WTC11 (cell line): ENCODE results near the gene MPV17L. TPM values are rescaled to one million over a fixed set of nuclear protein-coding genes. Genes with fewer than 3 reads are reported as not detected.
"Not testable (repeated sequence)": the region's sequence is repeated elsewhere in the genome, so short reads cannot be mapped to it uniquely, and the experiment has no call there.

Source experiments
- ATAC-seq: fragments of 200-7000 bp; cut with Tn5 transposase; 2 replicates; pipeline ENCODE4 v1.10.0; 2021; ENCODE audit warnings: mild to moderate bottlenecking, moderate library complexity
- CTCF ChIA-PET: fragments of 300-600 bp; sonication (Branson Sonifier 250); formaldehyde crosslinking; loops from one replicate; lab custom pipeline; 2021; ENCODE audit warnings: antibody characterized with exemption; lab: Charles Lee
- POLR2A ChIA-PET: fragments of 350-600 bp; sonication (Branson Sonifier 250); formaldehyde crosslinking; loops from one replicate; lab custom pipeline; 2021; ENCODE audit warnings: antibody characterized with exemption; lab: Charles Lee
- DNase-seq: peaks from one replicate; pipeline ENCODE4 v3.0.0; 2021; ENCODE audit warnings: low spot score
- H3K27ac Mint-ChIP-seq: 2 replicates; pipeline ENCODE4 v1.8.0; 2021; ENCODE audit warnings: mixed read lengths
- H3K27me3 Mint-ChIP-seq: 2 replicates; pipeline ENCODE4 v1.8.0; 2021; ENCODE audit warnings: low read depth, mild to moderate bottlenecking, moderate library complexity, mixed read lengths
- H3K36me3 Mint-ChIP-seq: 2 replicates; pipeline ENCODE4 v1.8.0; 2021; ENCODE audit warnings: mixed read lengths
- H3K4me1 Mint-ChIP-seq: 2 replicates; pipeline ENCODE4 v1.8.0; 2022; ENCODE audit warnings: mixed read lengths
- H3K4me3 Mint-ChIP-seq: 2 replicates; pipeline ENCODE4 v1.8.0; 2021; ENCODE audit warnings: mild to moderate bottlenecking, moderate library complexity, mixed read lengths
- H3K9me3 Mint-ChIP-seq: 2 replicates; pipeline ENCODE4 v1.8.0; 2021; ENCODE audit warnings: mixed read lengths
- ARID4B ChIP-seq: sonication (generic); formaldehyde crosslinking; IDR thresholded peaks from 2 replicates; pipeline ENCODE4 v1.8.0; 2023; ENCODE audit warnings: missing genetic modification reagents, mild to moderate bottlenecking, borderline replicate concordance
- CREM ChIP-seq: sonication (generic); formaldehyde crosslinking; IDR thresholded peaks from 2 replicates; pipeline ENCODE4 v1.8.1; 2022; ENCODE audit warnings: mild to moderate bottlenecking, missing genetic modification reagents, moderate library complexity
- EMX1 ChIP-seq: fragments of 250-450 bp; sonication (Bioruptor Pico); IDR thresholded peaks from 2 replicates; pipeline ENCODE4 v1.8.0; 2021; ENCODE audit warnings: mild to moderate bottlenecking
- FOXK1 ChIP-seq: sonication (generic); formaldehyde crosslinking; IDR thresholded peaks from 2 replicates; pipeline ENCODE4 v1.8.0; 2022; ENCODE audit warnings: mild to moderate bottlenecking, moderate library complexity, missing genetic modification reagents
- JAZF1 ChIP-seq: fragments of 250-450 bp; sonication (Bioruptor Pico); IDR thresholded peaks from 2 replicates; pipeline ENCODE4 v1.9.0; 2021; ENCODE audit warnings: moderate library complexity, mild to moderate bottlenecking, inconsistent platforms
- JUN ChIP-seq: sonication (generic); formaldehyde crosslinking; IDR thresholded peaks from 2 replicates; pipeline ENCODE4 v1.8.0; 2023; ENCODE audit warnings: mild to moderate bottlenecking, missing genetic modification reagents
- OVOL2 ChIP-seq: fragments of 250-450 bp; sonication (Bioruptor Pico); IDR thresholded peaks from 2 replicates; pipeline ENCODE4 v1.9.0; 2021; ENCODE audit warnings: mild to moderate bottlenecking, borderline replicate concordance
- PRRX2 ChIP-seq: fragments of 250-450 bp; sonication (Bioruptor Pico); IDR thresholded peaks from 2 replicates; pipeline ENCODE4 v1.8.0; 2021; ENCODE audit warnings: mild to moderate bottlenecking
- RELA ChIP-seq: sonication (generic); formaldehyde crosslinking; IDR thresholded peaks from 2 replicates; pipeline ENCODE4 v1.8.1; 2022; ENCODE audit warnings: missing genetic modification reagents, mild to moderate bottlenecking, borderline replicate concordance
- SP1 ChIP-seq: sonication (generic); formaldehyde crosslinking; conservative IDR thresholded peaks from 2 replicates; pipeline ENCODE4 v1.8.1; 2022; ENCODE audit warnings: missing genetic modification reagents
- TEAD4 ChIP-seq: sonication (generic); formaldehyde crosslinking; IDR thresholded peaks from 2 replicates; pipeline ENCODE4 v1.8.0; 2022; ENCODE audit warnings: mild to moderate bottlenecking, missing genetic modification reagents
- ZNF219 ChIP-seq: sonication (generic); formaldehyde crosslinking; IDR thresholded peaks from 2 replicates; pipeline ENCODE4 v1.8.0; 2023; ENCODE audit warnings: missing genetic modification reagents, mild to moderate bottlenecking, borderline replicate concordance
- ZNF232 ChIP-seq: sonication (generic); formaldehyde crosslinking; IDR thresholded peaks from 2 replicates; pipeline ENCODE4 v1.8.0; 2022; ENCODE audit warnings: mild to moderate bottlenecking, missing genetic modification reagents
- total RNA-seq: library from RNA; stranded (reverse); gene quantifications from 3 replicates; pipeline ENCODE4 v1.2.3, GENCODE V29; 2021
- TF ChIP-seq, protein P1 (sequence below): sonication (generic); formaldehyde crosslinking; IDR thresholded peaks from 2 replicates; pipeline ENCODE4 v1.8.1; 2022; ENCODE audit warnings: mild to moderate bottlenecking, moderate library complexity, missing genetic modification reagents
- TF ChIP-seq, protein P2 (sequence below): fragments of 250-450 bp; sonication (Bioruptor Pico); IDR thresholded peaks from 2 replicates; pipeline ENCODE4 v2.1.2; 2022; ENCODE audit warnings: mild to moderate bottlenecking, moderate library complexity
- TF ChIP-seq, protein P3 (sequence below): fragments of 250-450 bp; sonication (Bioruptor Pico); IDR thresholded peaks from 2 replicates; pipeline ENCODE4 v1.9.0; 2021; ENCODE audit warnings: mild to moderate bottlenecking

Gene MPV17L
- total RNA-seq, 1 experiment from 2014 or later = 5.4 TPM

DNA sequence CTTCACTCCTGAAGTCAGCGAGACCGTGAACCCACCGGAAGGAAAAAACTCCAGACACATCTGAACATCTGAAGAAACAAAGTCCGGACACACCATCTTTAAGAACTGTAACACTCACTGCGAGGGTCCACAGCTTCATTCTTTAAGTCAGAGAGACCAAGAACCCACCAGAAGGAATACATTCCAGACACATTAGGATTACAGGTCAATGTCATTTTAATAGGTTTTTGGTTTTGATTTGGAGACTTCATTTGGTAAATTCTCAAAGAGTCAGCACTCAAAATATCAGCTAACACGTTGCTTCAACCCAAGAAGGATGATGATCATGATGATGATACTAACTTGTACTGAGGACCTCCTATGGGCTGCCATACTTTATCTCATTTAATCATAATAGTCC lies 31.2 kb downstream of the MPV17L start:
- ATAC-seq = no peak
- H3K27ac Mint-ChIP-seq = no peak overlapping the region; the same call in 1 of the 2 replicates
- no peak for TF ChIP-seq ARID4B
- no peak for TF ChIP-seq ZNF219 (CRISPR knock-in tag)
- TF ChIP-seq, protein P1, sequence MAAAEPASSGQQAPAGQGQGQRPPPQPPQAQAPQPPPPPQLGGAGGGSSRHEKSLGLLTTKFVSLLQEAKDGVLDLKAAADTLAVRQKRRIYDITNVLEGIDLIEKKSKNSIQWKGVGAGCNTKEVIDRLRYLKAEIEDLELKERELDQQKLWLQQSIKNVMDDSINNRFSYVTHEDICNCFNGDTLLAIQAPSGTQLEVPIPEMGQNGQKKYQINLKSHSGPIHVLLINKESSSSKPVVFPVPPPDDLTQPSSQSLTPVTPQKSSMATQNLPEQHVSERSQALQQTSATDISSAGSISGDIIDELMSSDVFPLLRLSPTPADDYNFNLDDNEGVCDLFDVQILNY (CRISPR knock-in tag) = no peak
- TF ChIP-seq, protein P2, sequence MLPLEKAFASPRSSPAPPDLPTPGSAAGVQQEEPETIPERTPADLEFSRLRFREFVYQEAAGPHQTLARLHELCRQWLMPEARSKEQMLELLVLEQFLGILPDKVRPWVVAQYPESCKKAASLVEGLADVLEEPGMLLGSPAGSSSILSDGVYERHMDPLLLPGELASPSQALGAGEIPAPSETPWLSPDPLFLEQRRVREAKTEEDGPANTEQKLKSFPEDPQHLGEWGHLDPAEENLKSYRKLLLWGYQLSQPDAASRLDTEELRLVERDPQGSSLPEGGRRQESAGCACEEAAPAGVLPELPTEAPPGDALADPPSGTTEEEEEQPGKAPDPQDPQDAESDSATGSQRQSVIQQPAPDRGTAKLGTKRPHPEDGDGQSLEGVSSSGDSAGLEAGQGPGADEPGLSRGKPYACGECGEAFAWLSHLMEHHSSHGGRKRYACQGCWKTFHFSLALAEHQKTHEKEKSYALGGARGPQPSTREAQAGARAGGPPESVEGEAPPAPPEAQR (CRISPR knock-in tag) = no peak
- no peak for TF ChIP-seq PRRX2 (CRISPR knock-in tag)
- TF ChIP-seq FOXK1 (CRISPR knock-in tag) = no peak
- TF ChIP-seq JAZF1 (CRISPR knock-in tag) = no peak
- TF ChIP-seq ZNF232 (CRISPR knock-in tag) = no peak
- TF ChIP-seq JUN (CRISPR knock-in tag) = no peak
- no peak for TF ChIP-seq RELA (CRISPR knock-in tag)
- no peak for TF ChIP-seq SP1
- TF ChIP-seq TEAD4 = no peak
- TF ChIP-seq, protein P3, sequence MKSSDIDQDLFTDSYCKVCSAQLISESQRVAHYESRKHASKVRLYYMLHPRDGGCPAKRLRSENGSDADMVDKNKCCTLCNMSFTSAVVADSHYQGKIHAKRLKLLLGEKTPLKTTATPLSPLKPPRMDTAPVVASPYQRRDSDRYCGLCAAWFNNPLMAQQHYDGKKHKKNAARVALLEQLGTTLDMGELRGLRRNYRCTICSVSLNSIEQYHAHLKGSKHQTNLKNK = no peak
- ChIA-PET POLR2A (no interaction called here), CTCF (no interaction called here)
- H3K4me1 Mint-ChIP-seq = peaks cover 2% of the 10 kb centered on the region; the same call in 1 of the 2 replicates
- H3K36me3 Mint-ChIP-seq = no peaks in the 10 kb centered on the region
- no peak overlapping the region for H3K4me3 Mint-ChIP-seq
- no peaks in the 10 kb centered on the region for H3K9me3 Mint-ChIP-seq
- DNase-seq = no peak
- no peaks in the 10 kb centered on the region for H3K27me3 Mint-ChIP-seq

- Mint-ChIP-seq H3K9me3 (no peaks in the 10 kb centered on the region), H3K27ac (no peak overlapping the region), H3K4me3 (no peak overlapping the region), H3K27me3 (no peaks in the 10 kb centered on the region), H3K36me3 (no peaks in the 10 kb centered on the region), H3K4me1 (peaks cover 2% of the 10 kb centered on the region; the same call in 1 of the 2 replicates)
- ChIA-PET POLR2A (interaction anchor here (0.6 kb wide), 1 partner anchor 183 kb away, joined by 7 read pairs; no protein-coding TSS in a partner anchor), CTCF (interaction anchor here (0.7 to 1.1 kb wide), 3 partner anchors 22 to 123 kb away, joined by 3 to 4 read pairs (median 3); no protein-coding TSS in a partner anchor)
- TF ChIP-seq EMX1 (CRISPR knock-in tag) = no peak
- no peak for TF ChIP-seq OVOL2 (CRISPR knock-in tag)
- no peak for TF ChIP-seq CREM
- DNase-seq = no peak
- no peak for ATAC-seq
Observed at GRCh38 chr16:15427648-15428239, 32.2 kb downstream of the MPV17L start.

DNA sequence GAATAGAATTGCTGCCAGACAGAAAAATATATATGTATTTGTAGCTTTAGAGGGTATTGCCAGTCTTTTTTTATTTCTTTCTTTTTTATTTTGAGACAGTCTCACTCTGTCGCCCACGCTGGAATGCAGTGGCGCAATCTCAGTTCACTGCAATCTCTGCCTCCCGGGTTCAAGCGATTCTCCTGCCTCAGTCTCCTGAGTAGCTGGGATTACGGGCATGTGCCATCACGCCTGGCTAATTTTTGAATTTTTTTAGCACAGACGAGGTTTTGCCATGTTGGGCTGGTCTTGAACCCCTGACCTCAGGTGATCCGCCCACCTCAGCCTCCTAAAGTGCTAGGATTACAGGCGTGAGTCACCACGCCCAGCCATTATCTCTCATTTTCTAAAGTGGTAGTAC lies 35.3 kb downstream of the MPV17L start:
- H3K27ac Mint-ChIP-seq, H3K4me3 Mint-ChIP-seq, CTCF ChIA-PET, H3K9me3 Mint-ChIP-seq, POLR2A ChIA-PET, ATAC-seq, H3K36me3 Mint-ChIP-seq, DNase-seq: not testable (repeated sequence)
- Mint-ChIP-seq H3K4me1 (peaks cover 11% of the 10 kb centered on the region), H3K27me3 (peaks cover 25% of the 10 kb centered on the region)
